ENCODE measurements around the gene KIRREL3.

DNA sequence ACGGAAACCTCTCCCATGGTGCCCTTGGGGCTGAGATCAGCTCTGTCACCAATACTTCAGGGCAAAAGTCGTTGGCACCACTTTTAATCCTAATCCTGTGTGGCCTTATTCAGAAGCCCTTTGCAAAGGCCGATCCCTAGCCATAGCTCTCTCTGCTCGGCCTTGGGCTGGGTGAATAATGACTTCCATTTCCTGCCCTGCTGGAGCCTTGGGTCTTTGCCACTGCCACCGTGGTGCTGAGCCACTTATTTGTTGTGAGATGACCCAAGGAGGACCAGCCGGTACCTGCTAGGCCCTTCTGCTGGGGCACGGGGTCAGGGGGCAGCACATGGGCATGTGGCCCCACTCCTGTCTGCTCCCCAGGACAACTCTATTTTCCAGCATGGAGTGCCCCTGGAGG is 456.9 kb downstream of the KIRREL3 start:
- TF ChIP-seq CTCF (conservative IDR thresholded peaks at IDR 0.05) = no peak
- no peak for TF ChIP-seq EZH2 (IDR thresholded peaks at IDR 0.05; ENCODE audit: low read depth)
